SK-N-SH (cell line): Measurements from ENCODE around the gene ABLIM1.

Experiments used
- EZH2phosphoT487 ChIP-seq: fragments of 200-600 bp; sonication (generic); IDR thresholded peaks from 2 replicates; pipeline ENCODE4 v1.6.1; 2017; ENCODE audit warnings: low read depth, mixed run types, mild to moderate bottlenecking, antibody characterized with exemption, moderate library complexity, borderline replicate concordance
- FOSL2 ChIP-seq: IDR thresholded peaks from 2 replicates; pipeline ENCODE4 v1.4.0; 2012; ENCODE audit warnings: low read depth, mild to moderate bottlenecking, moderate library complexity, borderline replicate concordance
- RCOR1 ChIP-seq: fragments of 150-350 bp; IDR thresholded peaks from 2 replicates; pipeline ENCODE4 v1.6.1; 2017; ENCODE audit warnings: antibody characterized with exemption, low read length
- SIN3A ChIP-seq: IDR thresholded peaks from 2 replicates; pipeline ENCODE4 v1.6.1; 2012; ENCODE audit warnings: low read depth, mild to moderate bottlenecking, low read length, moderate library complexity, borderline replicate concordance
- TAF1 ChIP-seq: IDR thresholded peaks from 2 replicates; pipeline ENCODE4 v1.6.1; 2012; ENCODE audit warnings: low read depth, mild to moderate bottlenecking, low read length, moderate library complexity, borderline replicate concordance
- TCF12 ChIP-seq: IDR thresholded peaks from 2 replicates; pipeline ENCODE4 v1.4.0; 2012
- TF ChIP-seq, protein P1 (sequence below): fragments of 200-600 bp; sonication (generic); IDR thresholded peaks from 2 replicates; pipeline ENCODE4 v1.6.1; 2017; ENCODE audit warnings: antibody characterized with exemption, mild to moderate bottlenecking, moderate library complexity
- TF ChIP-seq, protein P2 (sequence below): IDR thresholded peaks from 2 replicates; pipeline ENCODE4 v1.6.1; 2012; ENCODE audit warnings: mild to moderate bottlenecking, low read depth, low read length, moderate library complexity
- TF ChIP-seq, protein P3 (sequence below): IDR thresholded peaks from 2 replicates; pipeline ENCODE4 v1.4.0; 2012; ENCODE audit warnings: low read depth, borderline replicate concordance

DNA sequence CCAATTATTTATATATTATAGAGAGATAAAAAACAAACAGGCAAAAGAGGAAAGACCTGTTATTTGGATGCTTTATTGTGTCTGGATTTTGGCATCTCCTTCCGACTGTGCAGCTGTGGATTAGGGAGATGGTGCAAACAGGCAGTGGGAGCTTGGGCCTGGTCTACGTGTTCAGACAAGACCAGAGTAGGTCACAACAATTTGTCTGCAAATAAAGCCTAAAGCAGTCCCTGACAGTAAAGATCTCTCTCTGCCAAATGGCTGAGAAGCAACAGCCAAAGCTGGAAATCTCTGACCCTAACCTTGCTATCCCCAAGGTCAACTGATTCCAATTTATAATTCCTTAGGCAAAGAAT is 82.0 kb downstream of the ABLIM1 start:
- no peak for TF ChIP-seq TCF12
- TF ChIP-seq EZH2phosphoT487 = no peak
- TF ChIP-seq, protein P1, sequence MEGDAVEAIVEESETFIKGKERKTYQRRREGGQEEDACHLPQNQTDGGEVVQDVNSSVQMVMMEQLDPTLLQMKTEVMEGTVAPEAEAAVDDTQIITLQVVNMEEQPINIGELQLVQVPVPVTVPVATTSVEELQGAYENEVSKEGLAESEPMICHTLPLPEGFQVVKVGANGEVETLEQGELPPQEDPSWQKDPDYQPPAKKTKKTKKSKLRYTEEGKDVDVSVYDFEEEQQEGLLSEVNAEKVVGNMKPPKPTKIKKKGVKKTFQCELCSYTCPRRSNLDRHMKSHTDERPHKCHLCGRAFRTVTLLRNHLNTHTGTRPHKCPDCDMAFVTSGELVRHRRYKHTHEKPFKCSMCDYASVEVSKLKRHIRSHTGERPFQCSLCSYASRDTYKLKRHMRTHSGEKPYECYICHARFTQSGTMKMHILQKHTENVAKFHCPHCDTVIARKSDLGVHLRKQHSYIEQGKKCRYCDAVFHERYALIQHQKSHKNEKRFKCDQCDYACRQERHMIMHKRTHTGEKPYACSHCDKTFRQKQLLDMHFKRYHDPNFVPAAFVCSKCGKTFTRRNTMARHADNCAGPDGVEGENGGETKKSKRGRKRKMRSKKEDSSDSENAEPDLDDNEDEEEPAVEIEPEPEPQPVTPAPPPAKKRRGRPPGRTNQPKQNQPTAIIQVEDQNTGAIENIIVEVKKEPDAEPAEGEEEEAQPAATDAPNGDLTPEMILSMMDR = no peak
- no peak for TF ChIP-seq TAF1
- TF ChIP-seq, protein P2, sequence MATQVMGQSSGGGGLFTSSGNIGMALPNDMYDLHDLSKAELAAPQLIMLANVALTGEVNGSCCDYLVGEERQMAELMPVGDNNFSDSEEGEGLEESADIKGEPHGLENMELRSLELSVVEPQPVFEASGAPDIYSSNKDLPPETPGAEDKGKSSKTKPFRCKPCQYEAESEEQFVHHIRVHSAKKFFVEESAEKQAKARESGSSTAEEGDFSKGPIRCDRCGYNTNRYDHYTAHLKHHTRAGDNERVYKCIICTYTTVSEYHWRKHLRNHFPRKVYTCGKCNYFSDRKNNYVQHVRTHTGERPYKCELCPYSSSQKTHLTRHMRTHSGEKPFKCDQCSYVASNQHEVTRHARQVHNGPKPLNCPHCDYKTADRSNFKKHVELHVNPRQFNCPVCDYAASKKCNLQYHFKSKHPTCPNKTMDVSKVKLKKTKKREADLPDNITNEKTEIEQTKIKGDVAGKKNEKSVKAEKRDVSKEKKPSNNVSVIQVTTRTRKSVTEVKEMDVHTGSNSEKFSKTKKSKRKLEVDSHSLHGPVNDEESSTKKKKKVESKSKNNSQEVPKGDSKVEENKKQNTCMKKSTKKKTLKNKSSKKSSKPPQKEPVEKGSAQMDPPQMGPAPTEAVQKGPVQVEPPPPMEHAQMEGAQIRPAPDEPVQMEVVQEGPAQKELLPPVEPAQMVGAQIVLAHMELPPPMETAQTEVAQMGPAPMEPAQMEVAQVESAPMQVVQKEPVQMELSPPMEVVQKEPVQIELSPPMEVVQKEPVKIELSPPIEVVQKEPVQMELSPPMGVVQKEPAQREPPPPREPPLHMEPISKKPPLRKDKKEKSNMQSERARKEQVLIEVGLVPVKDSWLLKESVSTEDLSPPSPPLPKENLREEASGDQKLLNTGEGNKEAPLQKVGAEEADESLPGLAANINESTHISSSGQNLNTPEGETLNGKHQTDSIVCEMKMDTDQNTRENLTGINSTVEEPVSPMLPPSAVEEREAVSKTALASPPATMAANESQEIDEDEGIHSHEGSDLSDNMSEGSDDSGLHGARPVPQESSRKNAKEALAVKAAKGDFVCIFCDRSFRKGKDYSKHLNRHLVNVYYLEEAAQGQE = no peak
- no peak for TF ChIP-seq RCOR1
- TF ChIP-seq, protein P3, sequence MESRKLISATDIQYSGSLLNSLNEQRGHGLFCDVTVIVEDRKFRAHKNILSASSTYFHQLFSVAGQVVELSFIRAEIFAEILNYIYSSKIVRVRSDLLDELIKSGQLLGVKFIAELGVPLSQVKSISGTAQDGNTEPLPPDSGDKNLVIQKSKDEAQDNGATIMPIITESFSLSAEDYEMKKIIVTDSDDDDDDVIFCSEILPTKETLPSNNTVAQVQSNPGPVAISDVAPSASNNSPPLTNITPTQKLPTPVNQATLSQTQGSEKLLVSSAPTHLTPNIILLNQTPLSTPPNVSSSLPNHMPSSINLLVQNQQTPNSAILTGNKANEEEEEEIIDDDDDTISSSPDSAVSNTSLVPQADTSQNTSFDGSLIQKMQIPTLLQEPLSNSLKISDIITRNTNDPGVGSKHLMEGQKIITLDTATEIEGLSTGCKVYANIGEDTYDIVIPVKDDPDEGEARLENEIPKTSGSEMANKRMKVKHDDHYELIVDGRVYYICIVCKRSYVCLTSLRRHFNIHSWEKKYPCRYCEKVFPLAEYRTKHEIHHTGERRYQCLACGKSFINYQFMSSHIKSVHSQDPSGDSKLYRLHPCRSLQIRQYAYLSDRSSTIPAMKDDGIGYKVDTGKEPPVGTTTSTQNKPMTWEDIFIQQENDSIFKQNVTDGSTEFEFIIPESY = no peak
- TF ChIP-seq SIN3A = no peak
- no peak for TF ChIP-seq FOSL2
